IMR-90 (cell line): ENCODE measurements around the gene CEP83. TPM values are rescaled to one million over a fixed set of nuclear protein-coding genes. Genes with fewer than 3 reads are reported as not detected.

Source experiments
- ATAC-seq: fragments of 200-7000 bp; cut with Tn5 transposase; 2 replicates; pipeline ENCODE4 v1.9.1; 2020; ENCODE audit warnings: low read depth, mild to moderate bottlenecking, moderate library complexity
- BruUV-seq: library from RNA; stranded (reverse); fragments of 400-500 nt; replicated peaks from 2 replicates; lab custom pipeline; 2021; lab: Mats Ljungman, UMichigan
- CTCF ChIA-PET: fragments of 300-600 bp; formaldehyde crosslinking; extraction: SDS; loops from one replicate; lab custom pipeline; 2021; ENCODE audit warnings: antibody characterized with exemption; lab: Yijun Ruan, JAX
- POLR2A ChIA-PET: fragments of 300-600 bp; sonication (Branson Sonifier 250); formaldehyde crosslinking; loops from one replicate; lab custom pipeline; 2022; ENCODE audit warnings: antibody characterized with exemption; ENCODE audit not compliant: unreplicated experiment; lab: Charles Lee
- DNase-seq: peaks from one replicate; pipeline ENCODE4 v3.0.0; 2013
- H2AFZ ChIP-seq: replicated peaks from 2 replicates; pipeline ENCODE3; 2013; ENCODE audit warnings: low read length, mild to moderate bottlenecking; ENCODE audit not compliant: poor library complexity
- H2AK5ac ChIP-seq: 2 replicates; pipeline ENCODE4 v1.6.1; 2013; ENCODE audit warnings: low read depth, low read length, inconsistent platforms
- H2AK9ac ChIP-seq: replicated peaks from 2 replicates; pipeline ENCODE3; 2013; ENCODE audit warnings: mild to moderate bottlenecking, low read depth, low read length, moderate library complexity; ENCODE audit not compliant: poor library complexity
- H2BK120ac ChIP-seq: 2 replicates; pipeline ENCODE4 v1.6.1; 2013; ENCODE audit warnings: low read depth, low read length, inconsistent platforms
- H2BK15ac ChIP-seq: 3 replicates; pipeline ENCODE4 v1.6.1; 2013; ENCODE audit warnings: low read depth, low read length, inconsistent platforms
- H2BK20ac ChIP-seq: 2 replicates; pipeline ENCODE4 v1.6.1; 2013; ENCODE audit warnings: low read depth, mild to moderate bottlenecking, inconsistent platforms, low read length, moderate library complexity
- H2BK5ac ChIP-seq: 2 replicates; pipeline ENCODE4 v1.6.1; 2013; ENCODE audit warnings: mild to moderate bottlenecking, low read depth, low read length, inconsistent platforms; ENCODE audit not compliant: poor library complexity, severe bottlenecking
- H3K14ac ChIP-seq: replicated peaks from 2 replicates; pipeline ENCODE4 v1.6.1; 2013; ENCODE audit warnings: low read depth, low read length, inconsistent platforms
- H3K18ac ChIP-seq: 2 replicates; pipeline ENCODE4 v1.6.1; 2013; ENCODE audit warnings: low read depth, low read length, control low read depth
- H3K23ac ChIP-seq: 2 replicates; pipeline ENCODE4 v1.6.1; 2013; ENCODE audit warnings: low read depth, low read length, inconsistent platforms
- H3K27ac ChIP-seq: 2 replicates; pipeline ENCODE4 v1.5.1; 2013; ENCODE audit warnings: mild to moderate bottlenecking, control low read depth, low read length; ENCODE audit not compliant: insufficient read depth
- H3K27me3 ChIP-seq: 2 replicates; pipeline ENCODE4 v1.6.1; 2013; ENCODE audit warnings: low read length; ENCODE audit not compliant: control insufficient read depth, insufficient read depth
- H3K36me3 ChIP-seq: 2 replicates; pipeline ENCODE4 v1.6.1; 2013; ENCODE audit warnings: low read length, mixed read lengths; ENCODE audit not compliant: control insufficient read depth, insufficient read depth
- H3K4ac ChIP-seq: 2 replicates; pipeline ENCODE4 v1.6.1; 2013; ENCODE audit warnings: low read depth, low read length, inconsistent platforms
- H3K4me1 ChIP-seq: 2 replicates; pipeline ENCODE4 v1.6.1; 2013; ENCODE audit warnings: low read length, mixed read lengths; ENCODE audit not compliant: control insufficient read depth, insufficient read depth
- H3K4me2 ChIP-seq: 2 replicates; pipeline ENCODE4 v1.6.1; 2013; ENCODE audit warnings: low read depth, mild to moderate bottlenecking, control low read depth, low read length, moderate library complexity
- H3K4me3 ChIP-seq: 2 replicates; pipeline ENCODE4 v1.5.1; 2013; ENCODE audit warnings: low read depth, mild to moderate bottlenecking, control low read depth, low read length, moderate library complexity; ENCODE audit not compliant: insufficient read depth
- H3K56ac ChIP-seq: 2 replicates; pipeline ENCODE4 v1.6.1; 2013; ENCODE audit warnings: low read length, inconsistent platforms; ENCODE audit not compliant: insufficient read depth; ENCODE audit errors: extremely low read depth
- H3K79me1 ChIP-seq, 2 experiments: 2 replicates each; pipeline ENCODE4 v1.6.1; 2013; ENCODE audit warnings: low read length in 2 of 2, inconsistent platforms in 1 of 2, low read depth in 1 of 2
- H3K9ac ChIP-seq: 2 replicates; pipeline ENCODE4 v1.6.1; 2013; ENCODE audit warnings: low read depth, low read length, control low read depth
- H3K9me1 ChIP-seq: 2 replicates; pipeline ENCODE4 v1.6.1; 2013; ENCODE audit warnings: low read length, inconsistent platforms; ENCODE audit not compliant: insufficient read depth
- H3K9me3 ChIP-seq: 2 replicates; pipeline ENCODE4 v1.6.1; 2013; ENCODE audit warnings: low read length; ENCODE audit not compliant: control insufficient read depth, insufficient read depth
- H4K20me1 ChIP-seq: 2 replicates; pipeline ENCODE4 v1.6.1; 2013; ENCODE audit warnings: low read length, inconsistent platforms; ENCODE audit not compliant: insufficient read depth
- H4K5ac ChIP-seq: 2 replicates; pipeline ENCODE4 v1.6.1; 2013; ENCODE audit warnings: mild to moderate bottlenecking, low read depth, low read length, control low read depth
- H4K8ac ChIP-seq, 2 experiments: 2 replicates each; pipeline ENCODE4 v1.6.1; 2013; ENCODE audit warnings: low read depth in 2 of 2, low read length in 2 of 2, control low read depth in 1 of 2, inconsistent platforms in 1 of 2
- H4K91ac ChIP-seq: 2 replicates; pipeline ENCODE4 v1.6.1; 2013; ENCODE audit warnings: low read depth, low read length, inconsistent platforms; ENCODE audit not compliant: insufficient read depth
- CHD1 ChIP-seq: IDR thresholded peaks from 2 replicates; pipeline ENCODE4 v1.6.1; 2012; ENCODE audit warnings: low read depth, low read length, improper control_type of control experiment
- FOS ChIP-seq: fragments of 150-350 bp; IDR thresholded peaks from 2 replicates; pipeline ENCODE4 v1.6.1; 2016; ENCODE audit warnings: low read depth, low read length
- MAFK ChIP-seq: IDR thresholded peaks from 2 replicates; pipeline ENCODE4 v1.6.1; 2012; ENCODE audit warnings: low read depth, low read length, improper control_type of control experiment
- MXI1 ChIP-seq: IDR thresholded peaks from 2 replicates; pipeline ENCODE4 v1.6.1; 2012; ENCODE audit warnings: low read depth, mild to moderate bottlenecking, low read length, moderate library complexity, borderline replicate concordance
- RCOR1 ChIP-seq: IDR thresholded peaks from 2 replicates; pipeline ENCODE4 v1.6.1; 2012; ENCODE audit warnings: mild to moderate bottlenecking, low read length, improper control_type of control experiment; ENCODE audit not compliant: insufficient replicate concordance
- SMC3 ChIP-seq: fragments of 150-350 bp; IDR thresholded peaks from 2 replicates; pipeline ENCODE4 v1.6.1; 2016; ENCODE audit warnings: low read depth, mild to moderate bottlenecking, antibody characterized with exemption, low read length, moderate library complexity
- WGBS, 2 experiments: methylation state at CpG; one replicate each; pipeline versions ENCODE4 v1.1.5 to v1.1.7; 2013; ENCODE audit warnings: missing lambda C conversion rate in 2 of 2; ENCODE audit not compliant: insufficient read length in 1 of 2; ENCODE audit errors: extremely low coverage in 2 of 2; 5-methylcytosine and 5-hydroxymethylcytosine counted together
- dilution Hi-C: fragments of 300-500 bp; cut with HindIII; formaldehyde crosslinking; loops from one replicate; pipeline ENCODE4 v1.14.3; 2018; ENCODE audit warnings: low sequenced_read_pairs; ENCODE audit not compliant: unreplicated experiment
- in situ Hi-C: fragments of 300-500 bp; cut with MboI; formaldehyde crosslinking; loops from 3 replicates; pipeline ENCODE4 v1.14.3; 2019; ENCODE audit warnings: low sequenced_read_pairs, inconsistent platforms, mixed read lengths
- intact Hi-C: fragments of 100-400 bp; cut with micrococcal nuclease; formaldehyde crosslinking; loops from 2 replicates; pipeline ENCODE4 v1.10.0; 2022
- polyA plus RNA-seq, 3 experiments: library from polyadenylated mRNA; depleted of rRNA; stranded (reverse); fragments of >200 nt; gene quantifications; 2 replicates each; pipeline ENCODE4 v1.2.3, GENCODE V29; 2012; ENCODE audit warnings: low replicate concordance in 1 of 3
- total RNA-seq: library from RNA; depleted of rRNA; stranded (reverse); fragments of >200 nt; gene quantifications from 2 replicates; pipeline ENCODE4 v1.2.3, GENCODE V29; 2012
- TF ChIP-seq, protein P1 (sequence below): conservative IDR thresholded peaks from 2 replicates; pipeline ENCODE4 v1.5.1; 2012; ENCODE audit warnings: mild to moderate bottlenecking, low read depth, low read length, improper control_type of control experiment
- TF ChIP-seq, protein P2 (sequence below): fragments of 150-350 bp; IDR thresholded peaks from 2 replicates; pipeline ENCODE4 v1.6.1; 2016; ENCODE audit warnings: low read depth, mild to moderate bottlenecking, low read length, moderate library complexity, borderline replicate concordance

The CEP83 gene
- total and polyA plus RNA-seq, 2 of the 4 experiments (the other 2 are of a cell fraction) = 3.9 to 8.9 TPM

DNA sequence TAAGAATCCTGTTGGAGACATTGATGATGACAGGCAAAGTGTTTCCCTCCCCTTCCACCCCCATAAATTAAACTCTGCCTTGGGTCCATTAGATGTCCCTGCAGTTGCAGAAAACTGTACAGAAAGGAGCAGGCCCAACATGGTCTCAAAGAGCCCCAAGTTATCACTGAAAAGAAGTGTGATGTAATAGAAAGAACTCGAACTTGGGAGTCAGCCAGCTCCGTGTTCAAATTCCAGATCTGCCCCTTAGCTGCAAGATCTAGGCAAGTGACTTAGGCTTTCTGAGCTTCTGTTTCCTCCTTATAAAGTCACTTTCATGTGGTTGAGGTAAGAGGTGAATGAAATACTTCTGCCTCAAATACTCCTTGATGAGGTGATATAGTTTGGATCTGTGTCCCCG, 49.6 kb upstream of the CEP83 start:
- Histone ChIP-seq H2AK5ac (no peak overlapping the region), H3K9me1 (no peaks in the 10 kb centered on the region), H3K4me3 (no peak overlapping the region), H2BK20ac (no peak overlapping the region), H2BK5ac (no peak overlapping the region), H3K27ac (no peak overlapping the region), H3K9ac (no peak overlapping the region), H3K18ac (no peak overlapping the region), H4K91ac (no peak overlapping the region), H3K23ac (no peak overlapping the region), H2AK9ac (no peak overlapping the region), H3K4me2 (no peak overlapping the region), H3K4ac (no peak overlapping the region), H4K20me1 (no peaks in the 10 kb centered on the region), H3K27me3 (peaks cover 9% of the 10 kb centered on the region), H3K9me3 (no peaks in the 10 kb centered on the region), H3K36me3 (no peaks in the 10 kb centered on the region), H4K5ac (no peak overlapping the region), H3K56ac (no peak overlapping the region), H3K79me1 (no peaks in the 10 kb centered on the region), H4K8ac (no peak overlapping the region), H2BK15ac (no peak overlapping the region), H3K4me1 (no peaks in the 10 kb centered on the region), H3K14ac (no peak overlapping the region), H2BK120ac (no peak overlapping the region), H2AFZ (no peak overlapping the region)
- BruUV-seq = no TSS peak
- DNase-seq = no peak
- TF ChIP-seq CHD1 = no peak
- TF ChIP-seq, protein P1, sequence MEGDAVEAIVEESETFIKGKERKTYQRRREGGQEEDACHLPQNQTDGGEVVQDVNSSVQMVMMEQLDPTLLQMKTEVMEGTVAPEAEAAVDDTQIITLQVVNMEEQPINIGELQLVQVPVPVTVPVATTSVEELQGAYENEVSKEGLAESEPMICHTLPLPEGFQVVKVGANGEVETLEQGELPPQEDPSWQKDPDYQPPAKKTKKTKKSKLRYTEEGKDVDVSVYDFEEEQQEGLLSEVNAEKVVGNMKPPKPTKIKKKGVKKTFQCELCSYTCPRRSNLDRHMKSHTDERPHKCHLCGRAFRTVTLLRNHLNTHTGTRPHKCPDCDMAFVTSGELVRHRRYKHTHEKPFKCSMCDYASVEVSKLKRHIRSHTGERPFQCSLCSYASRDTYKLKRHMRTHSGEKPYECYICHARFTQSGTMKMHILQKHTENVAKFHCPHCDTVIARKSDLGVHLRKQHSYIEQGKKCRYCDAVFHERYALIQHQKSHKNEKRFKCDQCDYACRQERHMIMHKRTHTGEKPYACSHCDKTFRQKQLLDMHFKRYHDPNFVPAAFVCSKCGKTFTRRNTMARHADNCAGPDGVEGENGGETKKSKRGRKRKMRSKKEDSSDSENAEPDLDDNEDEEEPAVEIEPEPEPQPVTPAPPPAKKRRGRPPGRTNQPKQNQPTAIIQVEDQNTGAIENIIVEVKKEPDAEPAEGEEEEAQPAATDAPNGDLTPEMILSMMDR = no peak
- no peak for TF ChIP-seq RCOR1
- no peak for TF ChIP-seq MAFK
- no peak for TF ChIP-seq FOS
- TF ChIP-seq, protein P2, sequence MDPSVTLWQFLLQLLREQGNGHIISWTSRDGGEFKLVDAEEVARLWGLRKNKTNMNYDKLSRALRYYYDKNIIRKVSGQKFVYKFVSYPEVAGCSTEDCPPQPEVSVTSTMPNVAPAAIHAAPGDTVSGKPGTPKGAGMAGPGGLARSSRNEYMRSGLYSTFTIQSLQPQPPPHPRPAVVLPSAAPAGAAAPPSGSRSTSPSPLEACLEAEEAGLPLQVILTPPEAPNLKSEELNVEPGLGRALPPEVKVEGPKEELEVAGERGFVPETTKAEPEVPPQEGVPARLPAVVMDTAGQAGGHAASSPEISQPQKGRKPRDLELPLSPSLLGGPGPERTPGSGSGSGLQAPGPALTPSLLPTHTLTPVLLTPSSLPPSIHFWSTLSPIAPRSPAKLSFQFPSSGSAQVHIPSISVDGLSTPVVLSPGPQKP = no peak
- TF ChIP-seq MXI1 = no peak
- no peak for TF ChIP-seq SMC3
- intact Hi-C loops = no loop called here
- WGBS, 2 experiments = no CpG with 5 or more reads among the region's 3 CpGs
- ChIA-PET POLR2A (no interaction called here), CTCF (no interaction called here)
- in situ Hi-C loops = no loop called here
- ATAC-seq = no peak
- dilution Hi-C loops = no loop called here
